ENCODE measurements around the gene BICRAL.
A peak's percentile ranks its signal among the peaks of the same experiment; 100 is the strongest.
"Not testable (repeated sequence)": the region's sequence is repeated elsewhere in the genome, so short reads cannot be mapped to it uniquely, and the experiment has no call there.

Gene BICRAL

DNA sequence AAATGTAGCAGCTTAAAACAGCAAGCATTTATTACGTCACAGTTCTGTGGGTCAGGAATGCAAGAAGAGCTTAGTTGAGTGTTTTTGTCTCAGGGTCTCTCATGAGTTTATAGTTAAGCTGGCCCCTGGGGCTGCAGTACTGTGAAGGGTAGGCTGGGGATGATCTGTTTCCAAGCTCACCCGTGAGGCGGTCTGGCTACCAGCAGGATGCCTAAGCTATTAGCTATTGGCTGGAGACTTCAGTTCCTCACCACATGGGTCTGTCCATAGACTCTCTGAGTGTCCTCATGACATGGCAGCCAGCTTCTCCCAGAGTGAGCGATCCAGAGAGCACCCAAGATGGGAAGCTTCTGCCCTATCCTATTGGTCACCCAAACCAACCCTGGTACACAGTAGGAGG is 12.8 kb upstream of the BICRAL start:
- Histone ChIP-seq H3K36me3 (ENCODE audit: control insufficient read depth in 2 of 2, insufficient read depth in 2 of 2, low read length in 2 of 2) (no peaks in the 10 kb centered on the region), H3K9ac (ENCODE audit: low read length in 2 of 2) (no peak overlapping the region), H3K9me3 (ENCODE audit: control insufficient read depth in 2 of 2, low read length in 2 of 2) (no peaks in the 10 kb centered on the region), H3K27me3 (ENCODE audit: control insufficient read depth in 1 of 2, insufficient read depth in 2 of 2, low read length in 2 of 2) (no peaks in the 10 kb centered on the region), H3K27ac (ENCODE audit: low read length) (no peak overlapping the region), H3K4me3 (ENCODE audit: low read length in 2 of 2) (no peak overlapping the region), H3K4me1 (ENCODE audit: control insufficient read depth, insufficient read depth, low read length) (no peaks in the 10 kb centered on the region)

DNA sequence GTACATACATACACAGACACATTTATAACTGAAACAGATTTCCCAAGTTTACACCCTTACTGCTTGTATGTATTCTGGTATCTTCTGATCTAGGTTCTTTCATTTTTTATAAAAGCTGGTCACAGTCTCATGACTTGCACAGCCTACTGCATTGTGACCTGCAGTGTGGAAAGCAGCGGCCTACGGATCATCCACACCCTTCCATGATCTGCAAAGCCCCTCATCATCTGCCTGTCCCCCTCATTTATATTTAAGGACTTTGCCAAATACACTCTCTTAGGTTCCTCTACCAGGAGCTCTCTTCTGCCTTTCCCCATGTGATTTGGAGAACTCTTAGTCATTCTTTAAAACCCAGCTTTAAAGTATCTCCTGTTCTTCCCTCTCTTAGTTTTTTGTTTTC is 12.0 kb upstream of the BICRAL start:
- H3K27ac ChIP-seq (ENCODE audit: low read length) = no peak overlapping the region
- no peaks in the 10 kb centered on the region for H3K36me3 ChIP-seq (ENCODE audit: control insufficient read depth in 2 of 2, insufficient read depth in 2 of 2, low read length in 2 of 2)
- H3K9ac ChIP-seq (ENCODE audit: low read length in 2 of 2) = no peak overlapping the region
- H3K9me3 ChIP-seq (ENCODE audit: control insufficient read depth in 2 of 2, low read length in 2 of 2) = no peaks in the 10 kb centered on the region
- no peaks in the 10 kb centered on the region for H3K4me1 ChIP-seq (ENCODE audit: control insufficient read depth, insufficient read depth, low read length)
- H3K4me3 ChIP-seq (ENCODE audit: low read length in 2 of 2) = no peak overlapping the region
- no peaks in the 10 kb centered on the region for H3K27me3 ChIP-seq (ENCODE audit: control insufficient read depth in 1 of 2, insufficient read depth in 2 of 2, low read length in 2 of 2)

DNA sequence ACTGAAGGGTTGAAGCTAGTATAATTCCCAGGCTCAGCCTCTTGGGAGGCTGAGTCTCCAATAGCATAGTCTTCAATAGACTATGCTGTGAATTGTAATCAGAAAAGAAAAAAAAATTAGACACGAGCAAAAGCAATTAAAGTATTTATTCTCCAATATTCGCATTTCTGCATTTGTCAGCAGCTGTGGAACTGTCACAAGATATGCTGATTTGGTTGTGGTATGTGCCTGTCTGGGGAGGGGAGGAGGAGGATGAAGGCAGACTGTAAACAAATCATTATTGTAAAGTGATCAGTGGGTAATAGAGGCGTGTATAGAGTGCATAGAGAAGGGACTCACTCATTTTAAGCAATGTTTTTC is 10.1 kb upstream of the BICRAL start:
- Histone ChIP-seq H3K9ac (ENCODE audit: low read length in 2 of 2) (no peak overlapping the region), H3K36me3 (ENCODE audit: control insufficient read depth in 2 of 2, insufficient read depth in 2 of 2, low read length in 2 of 2) (no peaks in the 10 kb centered on the region), H3K27ac (ENCODE audit: low read length) (no peak overlapping the region), H3K9me3 (ENCODE audit: control insufficient read depth in 2 of 2, low read length in 2 of 2) (no peaks in the 10 kb centered on the region), H3K4me1 (ENCODE audit: control insufficient read depth, insufficient read depth, low read length) (no peaks in the 10 kb centered on the region), H3K27me3 (ENCODE audit: control insufficient read depth in 1 of 2, insufficient read depth in 2 of 2, low read length in 2 of 2) (no peaks in the 10 kb centered on the region), H3K4me3 (ENCODE audit: low read length in 2 of 2) (no peak overlapping the region)

DNA sequence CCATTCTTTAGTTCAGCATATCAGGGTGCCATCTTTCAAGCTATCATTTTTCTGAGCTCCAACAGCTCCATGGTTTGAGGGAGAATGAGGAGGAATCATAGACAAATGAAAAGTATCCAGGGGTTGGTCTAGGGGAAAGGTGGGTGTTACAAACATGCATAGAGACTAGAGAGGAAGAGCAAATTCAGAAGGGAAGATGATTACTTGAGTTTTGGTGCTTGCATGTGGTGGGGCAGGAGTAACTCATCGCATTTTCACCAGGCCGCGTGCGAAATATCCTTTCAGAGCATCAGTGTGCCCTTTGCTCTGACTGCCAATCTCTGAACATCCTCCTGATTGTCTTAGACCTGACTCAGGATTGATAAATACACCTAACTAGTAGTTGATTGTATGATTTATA is 7.7 kb upstream of the BICRAL start:
- Histone ChIP-seq H3K9ac (ENCODE audit: low read length in 2 of 2) (no peak overlapping the region), H3K4me3 (ENCODE audit: low read length in 2 of 2) (no peak overlapping the region), H3K4me1 (ENCODE audit: control insufficient read depth, insufficient read depth, low read length) (no peaks in the 10 kb centered on the region), H3K27me3 (ENCODE audit: control insufficient read depth in 1 of 2, insufficient read depth in 2 of 2, low read length in 2 of 2) (no peaks in the 10 kb centered on the region), H3K9me3 (ENCODE audit: control insufficient read depth in 2 of 2, low read length in 2 of 2) (no peaks in the 10 kb centered on the region), H3K36me3 (ENCODE audit: control insufficient read depth in 2 of 2, insufficient read depth in 2 of 2, low read length in 2 of 2) (no peaks in the 10 kb centered on the region), H3K27ac (ENCODE audit: low read length) (no peak overlapping the region)

DNA sequence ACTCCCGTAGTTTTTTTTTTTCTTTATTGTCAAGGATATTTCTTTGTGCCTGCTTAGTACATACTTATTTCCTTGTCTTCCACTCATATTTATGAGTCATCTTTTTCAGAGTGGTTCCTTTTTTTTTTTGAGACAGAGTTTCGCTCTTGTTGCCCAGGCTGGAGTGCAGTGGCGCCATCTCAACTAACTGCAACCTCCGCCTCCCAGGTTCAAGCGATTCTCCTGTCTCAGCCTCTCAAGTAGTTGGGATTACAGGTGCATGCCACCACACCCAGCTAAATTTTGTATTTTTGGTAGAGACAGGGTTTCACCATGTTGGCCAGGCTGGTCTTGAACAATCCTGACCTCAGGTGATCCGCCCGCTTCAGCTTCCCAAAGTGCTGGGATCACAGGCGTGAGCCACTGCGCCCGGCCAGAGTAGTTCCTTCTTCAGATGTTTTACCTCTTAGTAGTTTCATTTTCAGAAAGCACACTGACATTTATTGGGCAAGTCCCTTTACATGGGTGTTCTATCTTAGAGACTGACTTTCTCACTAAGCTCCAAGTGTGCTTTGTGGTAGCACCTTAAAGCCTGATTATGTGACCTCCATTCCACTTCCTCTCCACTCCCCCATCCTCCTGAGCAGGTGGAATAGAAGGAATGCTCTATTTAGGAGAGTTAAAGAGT is 6.9 kb upstream of the BICRAL start:
- not testable (repeated sequence) for H3K9ac ChIP-seq (ENCODE audit: low read length in 2 of 2); H3K27me3 ChIP-seq (ENCODE audit: control insufficient read depth in 1 of 2, insufficient read depth in 2 of 2, low read length in 2 of 2); H3K4me3 ChIP-seq (ENCODE audit: low read length in 2 of 2); H3K4me1 ChIP-seq (ENCODE audit: control insufficient read depth, insufficient read depth, low read length); H3K36me3 ChIP-seq (ENCODE audit: control insufficient read depth in 2 of 2, insufficient read depth in 2 of 2, low read length in 2 of 2); H3K9me3 ChIP-seq (ENCODE audit: control insufficient read depth in 2 of 2, low read length in 2 of 2); H3K27ac ChIP-seq (ENCODE audit: low read length)

DNA sequence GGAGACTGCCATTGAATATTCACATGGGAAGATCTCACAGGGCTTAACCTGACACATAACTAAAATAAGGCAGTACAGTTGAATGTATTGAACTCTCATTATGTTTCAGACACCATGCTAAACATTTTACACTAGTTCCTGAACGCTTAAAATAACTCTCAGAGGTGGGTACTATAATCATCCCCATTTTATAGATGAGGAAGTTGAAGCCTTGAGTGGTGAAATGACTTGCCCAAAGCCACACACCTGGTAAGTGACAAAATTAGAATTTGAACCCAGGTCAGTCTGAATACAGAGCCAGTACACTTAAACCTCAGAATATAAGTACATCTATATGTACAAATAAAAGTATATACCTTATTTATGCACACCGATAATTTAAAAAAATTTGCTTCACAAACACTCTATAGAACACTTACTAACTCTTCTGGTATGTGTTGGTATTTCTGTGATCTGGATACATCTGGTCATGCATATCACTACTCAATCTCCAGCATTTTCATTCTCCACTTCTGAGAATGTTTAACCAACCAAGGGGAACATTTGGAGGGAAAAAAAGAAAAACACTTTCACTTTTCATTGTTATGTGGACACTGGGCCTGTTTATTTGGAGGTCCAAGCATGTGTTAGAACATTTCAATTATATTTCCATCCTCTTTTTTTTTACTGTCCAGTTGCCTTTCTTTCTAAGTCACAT is 4.6 kb upstream of the BICRAL start:
- no peaks in the 10 kb centered on the region for H3K27me3 ChIP-seq (ENCODE audit: control insufficient read depth in 1 of 2, insufficient read depth in 2 of 2, low read length in 2 of 2)
- no peaks in the 10 kb centered on the region for H3K36me3 ChIP-seq (ENCODE audit: control insufficient read depth in 2 of 2, insufficient read depth in 2 of 2, low read length in 2 of 2)
- H3K9me3 ChIP-seq (ENCODE audit: control insufficient read depth in 2 of 2, low read length in 2 of 2) = no peaks in the 10 kb centered on the region
- H3K4me1 ChIP-seq (ENCODE audit: control insufficient read depth, insufficient read depth, low read length) = no peaks in the 10 kb centered on the region
- H3K4me3 ChIP-seq (ENCODE audit: low read length in 2 of 2) = no peak overlapping the region
- H3K9ac ChIP-seq (ENCODE audit: low read length in 2 of 2) = no peak overlapping the region
- no peak overlapping the region for H3K27ac ChIP-seq (ENCODE audit: low read length)

DNA sequence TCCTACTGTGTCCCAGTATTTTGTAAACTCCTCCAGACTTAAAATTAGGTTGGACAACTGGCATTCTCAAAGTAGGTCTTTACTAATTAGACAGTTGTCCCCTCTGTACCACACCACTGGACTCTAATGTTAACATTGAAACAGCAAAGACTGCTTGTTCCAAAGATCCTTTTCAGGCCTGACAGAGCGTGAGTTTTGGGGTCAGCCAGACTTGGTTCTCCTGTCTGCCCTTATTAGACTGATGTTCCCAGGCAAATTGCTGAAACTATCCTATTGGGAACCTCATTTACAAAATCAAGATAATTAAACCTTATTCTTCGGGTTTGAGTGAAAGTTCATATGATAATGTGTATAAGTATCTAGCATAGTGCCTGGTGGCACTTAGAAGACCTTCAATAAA is 3.7 kb upstream of the BICRAL start:
- no peaks in the 10 kb centered on the region for H3K27me3 ChIP-seq (ENCODE audit: control insufficient read depth in 1 of 2, insufficient read depth in 2 of 2, low read length in 2 of 2)
- H3K9me3 ChIP-seq (ENCODE audit: control insufficient read depth in 2 of 2, low read length in 2 of 2) = no peaks in the 10 kb centered on the region
- H3K4me3 ChIP-seq (ENCODE audit: low read length in 2 of 2) = no peak overlapping the region
- no peak overlapping the region for H3K27ac ChIP-seq (ENCODE audit: low read length)
- no peak overlapping the region for H3K9ac ChIP-seq (ENCODE audit: low read length in 2 of 2)
- no peaks in the 10 kb centered on the region for H3K36me3 ChIP-seq (ENCODE audit: control insufficient read depth in 2 of 2, insufficient read depth in 2 of 2, low read length in 2 of 2)
- H3K4me1 ChIP-seq (ENCODE audit: control insufficient read depth, insufficient read depth, low read length) = no peaks in the 10 kb centered on the region

DNA sequence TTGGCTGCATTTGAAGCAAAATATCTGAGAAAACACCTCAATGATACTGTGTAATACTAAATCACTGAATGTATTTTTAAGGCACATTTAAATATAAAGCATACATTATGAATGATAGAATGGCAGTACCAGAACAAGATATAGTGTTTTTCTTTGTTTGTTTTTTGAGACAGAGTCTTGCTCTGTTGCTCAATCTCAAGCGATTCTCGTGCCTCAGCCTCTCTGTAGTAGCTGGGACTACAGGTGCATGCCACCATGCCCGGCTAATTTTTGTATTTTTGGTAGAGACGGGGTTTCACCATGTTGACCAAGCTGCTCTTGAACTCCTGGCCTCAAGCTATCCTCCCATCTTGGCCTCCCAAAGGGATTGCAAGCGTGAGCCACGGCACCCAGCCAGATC is 2.3 kb upstream of the BICRAL start:
- H3K4me3 ChIP-seq (ENCODE audit: low read length in 2 of 2) = no peak overlapping the region
- H3K9me3 ChIP-seq (ENCODE audit: control insufficient read depth in 2 of 2, low read length in 2 of 2) = no peaks in the 10 kb centered on the region
- H3K4me1 ChIP-seq (ENCODE audit: control insufficient read depth, insufficient read depth, low read length) = no peaks in the 10 kb centered on the region
- no peaks in the 10 kb centered on the region for H3K27me3 ChIP-seq (ENCODE audit: control insufficient read depth in 1 of 2, insufficient read depth in 2 of 2, low read length in 2 of 2)
- no peak overlapping the region for H3K9ac ChIP-seq (ENCODE audit: low read length in 2 of 2)
- H3K36me3 ChIP-seq (ENCODE audit: control insufficient read depth in 2 of 2, insufficient read depth in 2 of 2, low read length in 2 of 2) = no peaks in the 10 kb centered on the region
- no peak overlapping the region for H3K27ac ChIP-seq (ENCODE audit: low read length)

DNA sequence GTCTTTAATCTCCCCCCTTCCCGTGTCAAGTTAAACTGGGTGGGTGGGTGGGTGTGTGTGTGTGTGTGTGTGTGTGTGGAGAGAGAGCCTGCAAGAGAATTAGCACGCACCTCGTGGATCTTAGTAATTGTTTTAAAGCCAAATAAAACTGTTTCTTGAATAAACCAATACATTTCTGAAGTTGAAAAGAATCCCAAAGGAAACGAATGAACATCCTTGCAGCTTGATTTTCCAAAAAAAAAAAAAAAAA is 381 bp upstream of the BICRAL start:
- no peaks in the 10 kb centered on the region for H3K9me3 ChIP-seq (ENCODE audit: control insufficient read depth in 2 of 2, low read length in 2 of 2)
- peak overlapping the region in 1 of 2 donors; percentile 6 for H3K9ac ChIP-seq (ENCODE audit: low read length in 2 of 2)
- no peaks in the 10 kb centered on the region for H3K36me3 ChIP-seq (ENCODE audit: control insufficient read depth in 2 of 2, insufficient read depth in 2 of 2, low read length in 2 of 2)
- H3K27ac ChIP-seq (ENCODE audit: low read length) = no peak overlapping the region
- H3K4me3 ChIP-seq (ENCODE audit: low read length in 2 of 2) = peak overlapping the region in 1 of 2 donors; percentile 94
- H3K27me3 ChIP-seq (ENCODE audit: control insufficient read depth in 1 of 2, insufficient read depth in 2 of 2, low read length in 2 of 2) = no peaks in the 10 kb centered on the region
- peaks cover 10% of the 10 kb centered on the region for H3K4me1 ChIP-seq (ENCODE audit: control insufficient read depth, insufficient read depth, low read length)

DNA sequence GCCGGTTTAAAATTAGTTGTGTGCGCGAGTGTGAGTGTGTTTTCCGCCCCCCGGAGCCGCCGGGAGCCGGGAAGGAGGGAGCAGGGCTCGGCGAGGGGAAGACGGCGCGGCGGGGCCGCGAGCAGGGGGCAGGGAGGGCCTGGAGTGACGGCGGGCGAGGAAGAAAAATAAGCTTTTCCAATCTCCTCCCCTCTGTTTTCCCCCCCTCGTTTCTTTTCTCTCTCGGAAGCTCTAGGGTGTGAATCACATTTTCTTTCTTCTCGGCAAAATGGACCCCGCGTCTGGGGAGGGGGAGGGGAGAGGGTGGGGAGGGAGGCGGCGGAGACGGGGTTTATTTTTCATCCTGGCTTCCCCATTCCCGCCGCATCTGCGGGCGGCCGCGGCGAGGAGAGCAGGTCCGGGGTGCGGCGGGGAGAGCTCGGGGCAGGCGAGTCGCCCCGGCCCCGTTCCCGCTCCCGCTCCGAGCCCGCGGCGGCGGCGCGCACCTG is 881 bp downstream of the BICRAL start:
- H3K27ac ChIP-seq (ENCODE audit: low read length) = peak overlapping the region; percentile 100
- peak overlapping the region; percentile 83 to 94 for H3K4me3 ChIP-seq (ENCODE audit: low read length in 2 of 2)
- H3K36me3 ChIP-seq (ENCODE audit: control insufficient read depth in 2 of 2, insufficient read depth in 2 of 2, low read length in 2 of 2) = no peaks in the 10 kb centered on the region
- H3K9me3 ChIP-seq (ENCODE audit: control insufficient read depth in 2 of 2, low read length in 2 of 2) = no peaks in the 10 kb centered on the region
- H3K9ac ChIP-seq (ENCODE audit: low read length in 2 of 2) = peak overlapping the region; percentile 92 to 100
- H3K4me1 ChIP-seq (ENCODE audit: control insufficient read depth, insufficient read depth, low read length) = peaks cover 16% of the 10 kb centered on the region
- H3K27me3 ChIP-seq (ENCODE audit: control insufficient read depth in 1 of 2, insufficient read depth in 2 of 2, low read length in 2 of 2) = no peaks in the 10 kb centered on the region

DNA sequence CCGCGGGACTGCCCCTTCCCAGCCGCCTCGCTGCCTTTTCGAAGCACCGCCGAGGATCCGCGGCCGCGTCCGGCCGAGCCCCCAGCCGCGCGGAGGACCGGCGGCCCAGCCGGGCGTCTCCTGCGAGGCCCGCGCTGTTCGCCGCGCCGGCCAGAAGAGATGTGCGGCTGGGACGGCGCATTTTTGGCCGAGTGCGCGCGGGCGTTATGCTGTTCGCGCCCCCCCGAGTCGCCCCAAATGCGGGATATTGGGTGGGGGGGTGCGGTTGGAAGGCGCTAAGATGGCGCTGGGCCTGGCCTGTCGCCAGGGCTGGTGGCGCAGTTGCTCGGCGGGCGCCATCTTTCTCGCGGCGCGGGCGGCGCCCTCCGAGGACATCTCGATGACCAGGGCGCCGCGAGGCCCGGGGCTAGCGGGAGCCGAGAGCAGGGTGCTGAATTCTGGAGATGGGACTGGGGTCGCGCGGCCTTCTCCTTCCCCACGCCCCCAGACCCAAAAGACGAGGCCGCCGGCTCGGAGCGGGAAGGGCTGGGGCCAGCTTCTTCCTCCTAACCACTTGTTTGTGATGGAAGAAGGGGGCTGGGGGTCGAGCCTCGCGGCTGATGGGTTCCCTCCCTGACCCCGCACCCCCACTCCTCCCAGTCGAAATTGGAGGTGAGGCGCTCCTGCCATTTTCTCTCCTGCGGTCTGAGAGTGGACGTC is 1.5 kb downstream of the BICRAL start:
- Histone ChIP-seq H3K27me3 (ENCODE audit: control insufficient read depth in 1 of 2, insufficient read depth in 2 of 2, low read length in 2 of 2) (no peaks in the 10 kb centered on the region), H3K4me3 (ENCODE audit: low read length in 2 of 2) (peak overlapping the region; percentile 83 to 94), H3K9me3 (ENCODE audit: control insufficient read depth in 2 of 2, low read length in 2 of 2) (no peaks in the 10 kb centered on the region), H3K9ac (ENCODE audit: low read length in 2 of 2) (peak overlapping the region; percentile 92 to 100), H3K27ac (ENCODE audit: low read length) (peak overlapping the region; percentile 100), H3K4me1 (ENCODE audit: control insufficient read depth, insufficient read depth, low read length) (peaks cover 18% of the 10 kb centered on the region), H3K36me3 (ENCODE audit: control insufficient read depth in 2 of 2, insufficient read depth in 2 of 2, low read length in 2 of 2) (no peaks in the 10 kb centered on the region)

Measured in stomach smooth muscle (tissue), 2 donors.